Nephron progenitor cell (in vitro differentiated cells): Measurements from ENCODE around the gene FAM13A.

Experiments
- DNase-seq: peaks from one replicate; pipeline ENCODE4 v3.0.0; 2021
- H3K27ac Mint-ChIP-seq: 2 replicates; pipeline ENCODE4 v1.8.0; 2021; ENCODE audit warnings: mild to moderate bottlenecking, moderate library complexity, mixed read lengths
- H3K27me3 Mint-ChIP-seq: 2 replicates; pipeline ENCODE4 v1.8.0; 2021; ENCODE audit warnings: mild to moderate bottlenecking, low read depth, mixed read lengths; ENCODE audit not compliant: poor library complexity
- H3K36me3 Mint-ChIP-seq: 2 replicates; pipeline ENCODE4 v1.8.0; 2021; ENCODE audit warnings: low read depth, mixed read lengths
- H3K4me1 Mint-ChIP-seq: 2 replicates; pipeline ENCODE4 v1.8.0; 2021; ENCODE audit warnings: mixed read lengths
- H3K4me3 Mint-ChIP-seq: 2 replicates; pipeline ENCODE4 v1.8.0; 2021; ENCODE audit warnings: mild to moderate bottlenecking, moderate library complexity, mixed read lengths
- H3K9me3 Mint-ChIP-seq: 2 replicates; pipeline ENCODE4 v1.8.0; 2021; ENCODE audit warnings: mild to moderate bottlenecking, moderate library complexity, mixed read lengths
- TF ChIP-seq, protein P1 (sequence below): fragments of 200-600 bp; sonication (generic); IDR thresholded peaks from 2 replicates; pipeline ENCODE4 v1.5.0; 2021; ENCODE audit warnings: antibody characterized with exemption

The FAM13A gene

DNA sequence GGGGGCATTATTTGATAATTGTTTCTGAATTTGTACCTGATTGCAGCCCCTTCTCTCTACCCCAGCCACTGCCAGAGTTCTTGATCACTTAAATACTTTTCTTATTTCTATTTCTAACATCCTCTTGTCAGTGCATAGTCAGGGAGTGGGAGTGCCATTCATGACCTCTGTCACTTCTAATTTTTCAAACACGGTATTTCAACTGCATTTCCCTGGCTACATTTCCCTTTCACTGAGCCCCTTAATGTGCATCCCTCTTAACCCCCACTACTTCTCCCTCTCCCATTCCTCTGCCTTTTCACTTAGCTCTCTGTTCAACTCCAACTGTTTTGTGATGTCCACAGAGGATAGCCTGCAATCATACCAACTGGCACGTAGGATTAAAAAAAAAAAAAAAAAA, 231.1 kb downstream of the FAM13A start:
- no peak overlapping the region for H3K4me3 Mint-ChIP-seq
- H3K27ac Mint-ChIP-seq: no peak overlapping the region
- peaks cover 33% of the 10 kb centered on the region for H3K4me1 Mint-ChIP-seq
- no peaks in the 10 kb centered on the region for H3K9me3 Mint-ChIP-seq
- H3K27me3 Mint-ChIP-seq: no peaks in the 10 kb centered on the region
- DNase-seq: no peak
- TF ChIP-seq, protein P1, sequence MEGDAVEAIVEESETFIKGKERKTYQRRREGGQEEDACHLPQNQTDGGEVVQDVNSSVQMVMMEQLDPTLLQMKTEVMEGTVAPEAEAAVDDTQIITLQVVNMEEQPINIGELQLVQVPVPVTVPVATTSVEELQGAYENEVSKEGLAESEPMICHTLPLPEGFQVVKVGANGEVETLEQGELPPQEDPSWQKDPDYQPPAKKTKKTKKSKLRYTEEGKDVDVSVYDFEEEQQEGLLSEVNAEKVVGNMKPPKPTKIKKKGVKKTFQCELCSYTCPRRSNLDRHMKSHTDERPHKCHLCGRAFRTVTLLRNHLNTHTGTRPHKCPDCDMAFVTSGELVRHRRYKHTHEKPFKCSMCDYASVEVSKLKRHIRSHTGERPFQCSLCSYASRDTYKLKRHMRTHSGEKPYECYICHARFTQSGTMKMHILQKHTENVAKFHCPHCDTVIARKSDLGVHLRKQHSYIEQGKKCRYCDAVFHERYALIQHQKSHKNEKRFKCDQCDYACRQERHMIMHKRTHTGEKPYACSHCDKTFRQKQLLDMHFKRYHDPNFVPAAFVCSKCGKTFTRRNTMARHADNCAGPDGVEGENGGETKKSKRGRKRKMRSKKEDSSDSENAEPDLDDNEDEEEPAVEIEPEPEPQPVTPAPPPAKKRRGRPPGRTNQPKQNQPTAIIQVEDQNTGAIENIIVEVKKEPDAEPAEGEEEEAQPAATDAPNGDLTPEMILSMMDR: no peak
- no peaks in the 10 kb centered on the region for H3K36me3 Mint-ChIP-seq

DNA sequence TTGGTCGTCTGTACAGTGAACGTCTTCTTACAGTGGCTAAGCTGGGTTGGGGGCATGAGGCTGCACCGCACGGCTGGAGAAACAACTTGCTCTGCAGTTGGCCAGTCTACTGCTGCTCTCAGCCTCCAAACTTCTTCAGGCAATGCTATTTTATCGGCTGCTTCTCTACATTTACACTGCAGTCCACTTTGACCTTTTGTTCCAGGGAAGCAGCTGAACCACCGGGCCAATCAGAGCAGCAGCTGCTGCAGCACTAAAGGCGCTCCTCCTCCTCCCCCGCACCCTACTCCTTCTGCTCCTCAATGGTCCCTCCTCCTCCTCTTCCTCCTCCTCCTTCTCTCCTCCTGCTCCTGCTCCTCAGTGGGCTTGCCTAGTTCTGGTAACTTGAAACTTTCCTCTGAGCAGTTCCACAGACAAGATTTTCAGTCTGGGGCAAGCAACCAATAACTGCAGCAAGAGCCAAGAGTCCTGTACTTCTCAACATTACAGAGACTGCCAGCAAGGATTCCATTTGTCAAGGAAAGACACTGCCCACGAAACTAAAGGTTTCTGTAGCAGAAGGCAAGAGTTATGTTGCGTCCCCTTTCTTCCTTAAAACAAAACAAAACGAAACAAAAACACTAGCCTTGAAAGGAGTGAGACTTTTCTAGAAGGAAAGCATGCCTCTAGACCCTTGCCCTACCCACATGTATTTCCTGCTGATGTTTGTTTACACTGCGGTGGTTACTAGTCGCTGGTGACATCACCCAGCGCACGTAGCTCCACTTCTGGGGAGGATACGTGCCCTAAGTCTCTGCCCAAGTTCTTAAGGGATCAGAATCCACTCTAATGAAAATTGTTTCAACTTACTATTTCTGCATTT, 233.7 kb downstream of the FAM13A start:
- peak; percentile 80 for DNase-seq
- Mint-ChIP-seq H3K9me3 (no peaks in the 10 kb centered on the region), H3K27ac (peak overlapping the region; percentile 96), H3K36me3 (no peaks in the 10 kb centered on the region), H3K4me1 (peaks cover 55% of the 10 kb centered on the region), H3K27me3 (no peaks in the 10 kb centered on the region), H3K4me3 (peak overlapping the region; percentile 85)
- TF ChIP-seq, protein P1: no peak

DNA sequence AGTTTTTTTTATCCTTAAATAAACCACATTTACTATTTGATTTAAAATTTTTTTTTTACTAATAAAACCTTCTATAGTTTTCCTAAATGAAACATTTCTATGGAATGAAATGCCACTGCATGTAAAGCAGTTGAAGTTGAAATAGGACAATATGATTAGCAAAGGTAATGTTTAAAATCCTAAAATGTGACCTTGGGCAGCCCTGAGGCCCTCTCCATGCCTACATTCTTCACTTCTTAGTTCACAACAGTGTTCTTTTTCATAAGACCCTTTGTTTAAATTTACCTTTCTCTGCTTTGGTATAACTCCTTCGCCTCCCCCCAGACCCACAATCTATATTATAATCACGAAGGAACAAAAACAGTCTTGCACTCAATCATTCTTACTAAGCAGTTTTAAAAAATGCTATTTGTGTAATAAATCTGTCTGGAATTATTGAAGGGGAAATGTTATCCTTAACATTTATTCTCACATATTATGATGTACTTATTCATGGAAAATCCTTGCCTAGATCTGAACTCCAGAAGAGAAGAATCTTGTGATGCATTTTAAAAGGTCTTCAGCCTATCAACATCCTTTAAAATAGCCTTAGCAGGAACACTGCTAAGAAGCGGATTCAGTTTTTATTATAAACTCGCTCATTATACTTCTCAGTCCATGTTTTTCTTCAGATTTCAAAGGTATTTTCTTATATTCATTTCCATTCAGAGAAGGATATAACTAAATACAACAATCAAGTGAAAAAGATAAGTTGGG, 234.8 kb downstream of the FAM13A start:
- H3K4me3 Mint-ChIP-seq: peak overlapping the region; percentile 85
- H3K36me3 Mint-ChIP-seq: no peaks in the 10 kb centered on the region
- TF ChIP-seq, protein P1: no peak
- no peak for DNase-seq
- H3K4me1 Mint-ChIP-seq: peaks cover 56% of the 10 kb centered on the region
- no peaks in the 10 kb centered on the region for H3K27me3 Mint-ChIP-seq
- no peaks in the 10 kb centered on the region for H3K9me3 Mint-ChIP-seq
- H3K27ac Mint-ChIP-seq: peak overlapping the region; percentile 96

DNA sequence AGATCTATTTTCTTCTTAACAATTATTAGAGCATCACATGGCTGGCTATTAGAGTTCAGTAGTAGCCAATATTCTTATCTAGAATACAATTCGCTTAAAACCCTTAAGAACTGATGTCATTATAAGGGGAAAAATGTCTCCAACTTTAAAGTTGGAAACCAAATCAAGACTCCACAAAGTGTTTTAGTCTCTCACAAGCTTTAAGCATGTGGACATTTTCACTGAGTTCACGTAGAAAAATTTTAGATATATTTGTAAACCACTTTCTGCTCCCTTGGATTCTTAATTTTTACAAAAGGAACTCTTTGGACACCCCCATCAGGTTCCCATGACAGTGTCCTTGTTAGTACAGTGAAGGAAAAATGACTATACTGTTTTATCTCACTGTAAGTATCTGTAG, 235.5 kb downstream of the FAM13A start:
- H3K27me3 Mint-ChIP-seq: no peaks in the 10 kb centered on the region
- TF ChIP-seq, protein P1: no peak
- H3K27ac Mint-ChIP-seq: no peak overlapping the region
- H3K4me1 Mint-ChIP-seq: peaks cover 60% of the 10 kb centered on the region
- H3K9me3 Mint-ChIP-seq: no peaks in the 10 kb centered on the region
- H3K36me3 Mint-ChIP-seq: no peaks in the 10 kb centered on the region
- H3K4me3 Mint-ChIP-seq: peak overlapping the region; percentile 85
- DNase-seq: no peak

DNA sequence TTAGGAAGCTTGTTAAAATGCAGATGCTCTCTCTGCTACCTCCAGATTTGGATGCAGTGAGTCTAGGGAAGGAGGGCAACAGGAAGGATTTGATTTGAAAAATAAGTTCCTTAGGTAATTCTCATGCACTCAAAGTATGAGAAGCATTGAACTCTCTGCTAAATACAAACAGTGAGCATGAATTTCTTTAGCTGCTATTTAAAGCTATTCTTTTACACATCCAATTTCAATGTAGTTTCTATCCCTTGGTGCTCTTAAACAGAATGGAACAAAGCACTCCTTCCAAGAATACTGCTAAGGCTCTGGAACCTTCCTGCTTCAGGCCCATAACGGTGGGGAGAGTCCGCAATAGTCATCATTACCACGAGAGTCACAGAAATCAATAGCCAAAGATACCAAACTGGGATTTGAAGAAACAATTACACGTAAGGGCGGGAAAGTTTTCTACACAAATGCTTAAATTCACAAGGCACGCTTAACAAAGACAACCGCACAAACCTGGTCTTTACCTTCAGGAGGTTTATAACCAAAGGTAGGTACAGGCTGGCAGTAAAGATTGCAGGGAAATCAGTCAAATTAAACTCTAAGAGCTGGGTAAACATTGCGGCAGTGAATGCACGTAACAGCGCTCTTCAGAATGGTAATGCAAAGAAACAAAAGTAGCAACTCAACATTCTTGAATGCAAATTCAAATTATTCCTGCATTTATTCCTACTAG, 236.1 kb downstream of the FAM13A start:
- Mint-ChIP-seq H3K9me3 (no peaks in the 10 kb centered on the region), H3K4me1 (peaks cover 63% of the 10 kb centered on the region), H3K36me3 (no peaks in the 10 kb centered on the region), H3K27ac (no peak overlapping the region), H3K4me3 (peak overlapping the region; percentile 85), H3K27me3 (no peaks in the 10 kb centered on the region)
- TF ChIP-seq, protein P1: no peak
- DNase-seq: no peak
